A204.1 (cell line): ENCODE results near the gene FAM156A.
"Not testable (repeated sequence)": the region's sequence is repeated elsewhere in the genome, so short reads cannot be mapped to it uniquely, and the experiment has no call there.

Experiments
- FAIRE-seq: peaks from 2 replicates; lab custom pipeline; 2012; peaks lifted over from hg19 to GRCh38; lab: Jason Lieb, UNC

The FAM156A gene

GRCh38 chrX:52966993-52967738 is 8.8 kb upstream of the FAM156A start:
- FAIRE-seq = not testable (repeated sequence)

DNA sequence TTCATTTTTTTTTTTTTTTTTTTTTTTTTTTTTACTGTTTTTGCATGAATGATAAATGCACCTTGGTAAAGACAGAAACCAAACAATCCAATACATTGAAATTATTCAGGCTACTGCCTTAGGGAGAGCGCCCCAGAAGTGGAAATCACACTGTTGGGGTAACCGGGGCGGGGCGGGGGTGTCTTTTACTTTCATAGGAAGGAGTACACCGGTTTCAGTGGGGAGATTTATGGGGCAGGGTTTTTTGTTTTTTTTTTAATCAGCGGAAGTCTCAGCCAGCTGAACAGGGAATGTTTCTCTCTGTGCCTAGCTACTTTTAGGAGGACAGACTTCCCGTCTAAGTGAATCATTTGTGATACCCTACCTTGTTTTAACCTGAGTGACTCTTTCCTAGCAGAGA is 643 bp upstream of the FAM156A start:
- not testable (repeated sequence) for FAIRE-seq

GRCh38 chrX:52949884-52950283 is 8.4 kb downstream of the FAM156A start:
- not testable (repeated sequence) for FAIRE-seq

- not testable (repeated sequence) for FAIRE-seq
These were observed 9.0 kb downstream of the FAM156A start for GRCh38 chrX:52949325-52949724.

GRCh38 chrX:52948265-52948664 is 10.1 kb downstream of the FAM156A start:
- FAIRE-seq = not testable (repeated sequence)

- FAIRE-seq = not testable (repeated sequence)
These were observed 10.8 kb downstream of the FAM156A start for GRCh38 chrX:52947501-52947900.

GRCh38 chrX:52945838-52946494 is 12.4 kb downstream of the FAM156A start:
- not testable (repeated sequence) for FAIRE-seq

DNA sequence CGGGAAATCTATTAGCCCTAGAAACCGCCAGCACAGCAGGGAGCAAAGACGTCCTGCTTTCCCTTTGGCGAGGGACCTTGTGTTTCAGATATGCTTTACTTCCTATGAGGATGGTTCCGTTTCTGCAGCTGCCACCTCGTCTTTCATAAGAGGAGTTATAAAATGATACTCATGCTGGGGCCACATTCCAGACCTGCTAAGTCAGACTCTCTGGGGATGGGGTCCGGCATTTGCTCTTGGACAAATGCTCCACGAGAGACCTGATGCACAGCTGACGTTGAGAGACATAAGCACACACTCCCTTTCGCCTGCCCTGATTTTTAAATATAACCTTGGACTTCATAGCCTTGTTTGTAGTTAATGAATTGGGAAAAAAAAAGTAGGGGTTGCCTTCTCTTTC is 16.6 kb downstream of the FAM156A start:
- not testable (repeated sequence) for FAIRE-seq

GRCh38 chrX:52940704-52941103 is 17.6 kb downstream of the FAM156A start:
- not testable (repeated sequence) for FAIRE-seq

GRCh38 chrX:52935470-52935784 is 22.9 kb downstream of the FAM156A start:
- FAIRE-seq = not testable (repeated sequence)

DNA sequence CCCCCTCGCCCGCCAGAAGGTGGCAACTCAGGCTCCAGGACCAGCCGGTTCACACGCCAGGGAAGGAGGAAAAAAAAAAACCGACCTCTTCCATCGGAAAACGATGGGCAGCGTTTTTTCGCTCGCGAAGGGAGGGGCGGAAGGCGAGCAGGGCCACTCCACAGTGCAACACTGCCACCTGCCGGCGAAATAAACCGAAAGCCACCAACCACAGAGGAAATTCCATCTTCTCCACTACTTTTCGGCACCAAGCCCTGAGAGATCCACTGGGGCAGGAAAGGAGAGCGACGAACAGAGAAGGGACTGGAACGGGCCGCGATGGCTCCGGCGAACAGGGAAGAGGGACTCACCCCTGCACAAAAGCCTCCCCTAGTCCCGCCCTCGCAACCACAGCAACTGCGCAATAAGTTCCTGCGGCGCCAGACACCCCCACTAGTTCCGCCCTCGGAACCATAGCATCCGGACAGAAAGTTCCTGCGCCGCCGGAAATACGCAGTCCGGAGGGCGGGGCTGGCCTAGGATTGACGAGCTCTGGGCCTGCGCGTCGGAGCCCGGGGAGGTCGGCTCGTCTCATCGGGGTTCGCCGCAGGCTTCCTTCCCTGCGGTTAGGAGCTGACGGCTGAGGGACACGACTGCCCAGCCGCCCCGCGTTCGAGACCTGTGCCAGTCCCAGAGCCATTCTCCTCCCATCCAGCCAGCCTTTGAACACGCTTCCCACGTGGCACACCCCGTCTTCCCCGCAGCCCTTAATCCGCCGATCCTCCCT is 23.4 kb downstream of the FAM156A start:
- FAIRE-seq = peak; percentile 85

- peak; percentile 91 for FAIRE-seq
These were observed 24.2 kb downstream of the FAM156A start for GRCh38 chrX:52933976-52934703.

DNA sequence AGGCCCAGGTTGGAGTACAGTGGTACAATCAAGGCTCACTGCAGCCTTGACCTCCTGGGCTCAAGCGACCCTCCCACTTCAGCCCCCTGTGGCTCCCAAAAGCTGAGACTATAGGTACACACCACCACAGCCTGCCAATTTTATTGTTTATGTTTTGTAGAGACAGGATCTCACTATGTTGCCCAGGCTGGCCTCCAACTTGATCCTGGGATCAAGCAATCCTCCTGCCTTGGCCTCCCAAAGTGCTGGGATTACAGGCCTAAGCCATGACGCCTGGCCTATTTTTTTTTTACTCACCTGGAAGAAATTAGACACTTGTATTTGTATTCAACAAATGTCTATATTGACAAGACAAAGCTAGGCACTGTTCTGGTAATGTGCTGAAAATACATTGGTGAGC is 25.1 kb downstream of the FAM156A start:
- no peak for FAIRE-seq

- not testable (repeated sequence) for FAIRE-seq
These were observed 28.1 kb downstream of the FAM156A start for GRCh38 chrX:52930214-52930613.

DNA sequence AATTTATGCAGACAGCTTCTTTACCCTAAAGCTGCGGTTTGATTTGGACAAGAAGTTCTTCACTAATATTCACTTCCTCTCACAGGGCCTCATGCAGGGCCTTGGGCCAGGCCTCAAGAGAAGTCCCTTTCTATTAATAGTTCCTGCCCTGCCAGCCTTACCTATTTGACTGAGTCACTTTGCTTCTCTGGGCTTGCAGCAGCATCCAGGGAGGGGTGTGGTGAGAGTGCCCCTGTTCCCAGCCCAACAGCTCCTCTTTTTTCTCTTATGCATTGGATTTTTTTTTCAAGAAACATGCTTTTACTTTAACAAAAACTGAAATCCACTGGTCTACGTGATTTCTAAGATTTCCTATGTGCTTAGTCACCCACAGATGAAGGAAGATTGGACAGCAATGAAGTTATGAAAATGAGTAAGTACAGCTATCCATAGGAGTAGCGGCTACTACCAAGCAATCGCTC is 34.5 kb downstream of the FAM156A start:
- peak; percentile 74 for FAIRE-seq

- not testable (repeated sequence) for FAIRE-seq
These were observed 43.6 kb downstream of the FAM156A start for GRCh38 chrX:52914704-52915103.

DNA sequence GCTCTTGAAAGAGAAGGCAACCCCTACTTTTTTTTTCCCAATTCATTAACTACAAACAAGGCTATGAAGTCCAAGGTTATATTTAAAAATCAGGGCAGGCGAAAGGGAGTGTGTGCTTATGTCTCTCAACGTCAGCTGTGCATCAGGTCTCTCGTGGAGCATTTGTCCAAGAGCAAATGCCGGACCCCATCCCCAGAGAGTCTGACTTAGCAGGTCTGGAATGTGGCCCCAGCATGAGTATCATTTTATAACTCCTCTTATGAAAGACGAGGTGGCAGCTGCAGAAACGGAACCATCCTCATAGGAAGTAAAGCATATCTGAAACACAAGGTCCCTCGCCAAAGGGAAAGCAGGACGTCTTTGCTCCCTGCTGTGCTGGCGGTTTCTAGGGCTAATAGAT is 44.6 kb downstream of the FAM156A start:
- not testable (repeated sequence) for FAIRE-seq

DNA sequence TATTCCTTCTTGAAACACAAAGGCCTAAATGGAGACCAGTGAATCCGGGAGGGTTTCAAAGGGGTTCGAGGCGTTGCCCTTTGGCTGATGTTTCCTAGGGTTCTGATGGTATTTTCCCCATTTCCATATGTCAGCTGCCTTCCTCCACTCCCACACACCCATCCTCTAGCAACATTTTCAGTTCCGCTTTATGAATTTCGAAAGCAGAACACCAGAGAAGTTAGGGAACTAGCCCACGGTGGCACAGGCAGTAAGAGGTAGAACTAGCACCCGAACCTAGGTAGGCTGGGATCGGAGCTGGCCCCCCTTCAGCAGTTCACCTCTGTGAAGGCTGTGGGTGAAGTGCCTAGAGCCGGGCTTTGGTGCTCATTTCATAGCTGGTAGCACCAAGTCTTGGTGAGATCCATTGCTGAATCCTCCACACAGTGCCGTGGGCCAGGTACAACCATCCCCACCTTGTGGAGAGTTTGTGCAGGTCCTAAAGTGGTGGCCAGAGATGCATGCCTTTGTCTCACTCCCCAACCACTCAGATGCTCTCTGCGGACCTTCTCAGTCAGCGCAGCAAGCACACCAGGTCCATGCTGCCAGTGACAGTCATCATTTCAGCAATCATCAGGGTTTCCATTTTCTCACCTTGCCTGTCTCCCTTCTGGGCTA is 48.9 kb downstream of the FAM156A start:
- FAIRE-seq = not testable (repeated sequence)

DNA sequence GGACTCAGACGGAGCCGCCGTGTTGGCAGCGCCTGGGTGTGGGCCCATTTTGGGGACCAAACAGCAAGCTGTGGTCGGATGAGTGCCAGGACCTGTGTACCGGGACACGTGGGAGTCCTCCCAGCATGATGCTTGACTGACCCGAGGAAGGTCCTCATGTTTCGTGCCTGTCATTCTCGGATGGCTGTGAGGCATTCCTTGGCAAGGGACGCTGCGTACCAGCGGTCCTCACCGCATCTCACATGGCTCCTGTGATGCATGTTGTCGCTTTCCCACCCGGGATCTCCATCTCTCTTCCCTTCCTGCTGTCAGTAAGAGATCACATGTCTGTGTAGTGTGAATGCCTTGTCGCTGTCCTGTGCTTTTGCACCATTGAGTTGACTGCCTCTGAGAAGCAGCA is 50.4 kb downstream of the FAM156A start:
- FAIRE-seq = not testable (repeated sequence)

GRCh38 chrX:52907137-52907536 is 51.2 kb downstream of the FAM156A start:
- FAIRE-seq = not testable (repeated sequence)

DNA sequence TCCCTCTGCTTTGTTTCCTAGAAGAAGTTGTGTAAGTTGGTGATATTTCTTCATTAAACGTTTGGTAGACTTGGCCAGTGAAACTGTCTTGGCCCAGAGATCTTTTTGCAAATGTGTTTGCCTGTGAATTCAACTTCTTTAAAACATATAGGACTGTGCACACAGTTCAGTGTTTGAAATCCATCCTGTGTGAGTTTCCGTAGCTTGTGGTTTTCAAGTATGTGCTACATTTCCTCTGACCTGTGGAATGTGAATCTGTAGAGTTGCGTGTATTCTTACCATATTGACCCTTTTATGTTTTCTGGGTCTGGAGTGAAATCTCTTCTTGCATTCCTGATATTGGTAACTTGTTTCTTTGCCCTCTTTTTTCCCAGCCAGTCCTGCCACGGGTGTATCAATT is 52.2 kb downstream of the FAM156A start:
- FAIRE-seq = not testable (repeated sequence)

DNA sequence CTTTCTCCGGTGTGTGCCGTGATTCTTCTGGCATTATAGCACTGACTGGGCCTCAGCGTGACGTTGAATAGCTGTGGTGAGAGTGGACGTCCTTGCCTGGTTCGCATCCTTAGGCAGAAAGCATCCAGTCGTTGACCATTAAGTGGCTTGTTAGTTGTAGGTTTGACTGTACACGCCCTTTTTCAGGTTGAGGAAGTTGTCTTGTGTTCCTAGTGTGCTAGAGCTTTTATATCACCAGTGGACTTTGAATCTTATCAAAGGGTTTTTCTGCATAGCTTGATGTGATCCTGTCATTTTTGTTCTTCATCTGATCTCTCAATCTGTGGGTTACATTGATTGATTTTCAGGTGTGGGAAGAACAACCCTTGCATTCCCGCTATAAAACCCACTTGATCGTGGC is 52.8 kb downstream of the FAM156A start:
- not testable (repeated sequence) for FAIRE-seq
